ENCODE data around the gene SH2D1A. TPM values are rescaled to one million over a fixed set of nuclear protein-coding genes. Genes with fewer than 3 reads are reported as not detected.
A peak's percentile ranks its signal among the peaks of the same experiment; 100 is the strongest.

Gene SH2D1A
- total and polyA plus RNA-seq, 2 donors from 2014 or later = 2.7 TPM; not detected in 1

DNA sequence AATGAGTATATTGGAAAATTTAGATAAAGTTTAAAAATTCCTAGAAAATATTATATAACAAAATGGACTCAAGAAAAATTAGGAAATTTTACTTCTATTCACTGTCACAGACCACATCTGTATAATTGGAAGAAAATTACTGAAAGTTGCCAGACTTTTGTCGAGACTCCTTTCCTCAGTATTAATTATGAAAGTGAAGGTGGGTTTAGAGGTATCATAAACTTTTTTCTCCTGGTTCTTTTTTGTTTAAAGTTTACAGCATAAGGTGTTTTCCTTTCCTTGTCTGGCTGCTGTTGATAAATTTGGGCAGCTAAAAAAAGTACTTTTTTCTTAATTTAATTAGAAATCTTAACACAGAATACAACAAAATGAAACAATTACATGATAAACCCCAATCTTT, 20.6 kb upstream of the SH2D1A start:
- H3K27me3 ChIP-seq (ENCODE audit: control insufficient read depth, insufficient read depth, low read length) = no peaks in the 10 kb centered on the region
- no peak overlapping the region for H3K27ac ChIP-seq (ENCODE audit: low read depth in 2 of 2, low read length in 2 of 2)
- intact Hi-C loops (cut with DNase I) = no loop called here
- H3K4me1 ChIP-seq (ENCODE audit: control insufficient read depth in 2 of 3, insufficient read depth in 2 of 3, low read depth in 1 of 3, low read length in 3 of 3) = no peaks in the 10 kb centered on the region
- no peaks in the 10 kb centered on the region for H3K36me3 ChIP-seq (ENCODE audit: control insufficient read depth in 2 of 3, insufficient read depth in 3 of 3, low read length in 3 of 3)
- DNase-seq (no peak), FAIRE-seq (peak; percentile 63)
- no peaks in the 10 kb centered on the region for H3K9me3 ChIP-seq (ENCODE audit: control insufficient read depth in 2 of 3, insufficient read depth in 1 of 3, low read length in 3 of 3)
- H3K4me3 ChIP-seq (ENCODE audit: low read length in 3 of 3) = no peak overlapping the region
- H3K9ac ChIP-seq (ENCODE audit: low read length in 3 of 3) = no peak overlapping the region
- no peak for TF ChIP-seq CTCF (IDR thresholded peaks at IDR 0.05; ENCODE audit: borderline replicate concordance, extremely low read depth, insufficient read depth)

GRCh38 chrX:124328765-124329164, 17.6 kb upstream of the SH2D1A start:
- TF ChIP-seq CTCF (IDR thresholded peaks at IDR 0.05; ENCODE audit: borderline replicate concordance, extremely low read depth, insufficient read depth) = no peak
- intact Hi-C loops (cut with DNase I) = no loop called here
- DNase-seq = no peak
- Histone ChIP-seq H3K9me3 (ENCODE audit: control insufficient read depth in 2 of 3, insufficient read depth in 1 of 3, low read length in 3 of 3) (no peaks in the 10 kb centered on the region), H3K9ac (ENCODE audit: low read length in 3 of 3) (no peak overlapping the region), H3K27ac (ENCODE audit: low read depth in 2 of 2, low read length in 2 of 2) (no peak overlapping the region), H3K4me1 (ENCODE audit: control insufficient read depth in 2 of 3, insufficient read depth in 2 of 3, low read depth in 1 of 3, low read length in 3 of 3) (no peaks in the 10 kb centered on the region), H3K36me3 (ENCODE audit: control insufficient read depth in 2 of 3, insufficient read depth in 3 of 3, low read length in 3 of 3) (no peaks in the 10 kb centered on the region), H3K4me3 (ENCODE audit: low read length in 3 of 3) (no peak overlapping the region), H3K27me3 (ENCODE audit: control insufficient read depth, insufficient read depth, low read length) (no peaks in the 10 kb centered on the region)
- FAIRE-seq = no peak

DNA sequence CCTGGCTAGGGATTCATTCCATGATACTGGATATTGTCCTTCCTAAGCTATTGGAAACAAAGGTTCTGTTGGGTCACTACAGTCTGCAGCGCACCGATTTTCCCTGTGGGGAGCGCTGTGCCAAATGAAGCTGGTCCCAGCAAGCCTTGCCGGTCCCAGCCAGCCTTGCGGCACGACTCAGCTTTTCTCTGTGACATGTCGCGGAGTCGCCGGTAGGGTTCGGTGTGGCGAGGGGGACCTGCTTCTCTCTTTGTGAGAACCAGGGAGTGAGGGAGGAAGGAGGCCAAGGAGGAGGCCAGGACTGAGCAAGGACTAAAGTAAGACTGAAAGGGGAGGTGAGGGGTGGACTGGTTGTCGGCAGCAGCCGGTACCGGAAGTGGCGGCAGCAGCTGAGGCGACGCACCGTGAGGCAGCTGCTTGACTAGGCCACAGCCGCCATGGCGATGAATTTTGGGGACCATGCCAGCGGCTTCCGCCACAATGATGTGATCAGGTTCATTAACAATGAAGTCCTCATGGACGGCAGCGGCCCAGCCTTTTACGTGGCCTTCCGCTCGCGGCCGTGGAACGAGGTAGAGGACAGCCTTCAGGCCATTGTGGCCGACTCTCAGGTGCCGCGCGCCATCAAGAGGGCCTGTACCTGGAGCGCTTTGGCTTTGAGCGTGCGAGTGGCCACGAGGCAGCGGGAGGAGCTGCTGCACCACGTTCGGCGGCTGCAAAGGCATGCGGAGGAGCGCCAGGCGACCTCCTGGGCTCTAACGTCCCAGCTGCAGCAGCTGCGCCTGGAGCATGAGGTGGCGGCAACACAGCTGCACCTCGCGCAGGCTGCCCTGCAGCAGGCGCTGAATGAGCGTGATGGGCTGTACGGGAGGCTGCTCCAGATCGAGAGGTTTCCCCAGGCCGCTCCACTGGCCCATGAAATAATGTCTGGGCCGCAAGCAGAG, 13.6 kb upstream of the SH2D1A start, which contains the start of gene TEX13D:
TSS of gene TEX13D (plus strand) at position 180 of the 944 bp plus-strand sequence. CDS start at position 438, 258 bp downstream.
- intact Hi-C loops (cut with DNase I) = no loop called here
- DNase-seq (peak in 1 of 5 donors; percentile 61), FAIRE-seq (no peak)
- H3K4me3 ChIP-seq (ENCODE audit: low read length in 3 of 3) = no peak within 1 kb of the TSS
- H3K27ac ChIP-seq (ENCODE audit: low read depth in 2 of 2, low read length in 2 of 2) = no peak within 1 kb of the TSS
- H3K9ac ChIP-seq (ENCODE audit: low read length in 3 of 3) = no peak within 1 kb of the TSS
- H3K36me3 ChIP-seq (ENCODE audit: control insufficient read depth in 2 of 3, insufficient read depth in 3 of 3, low read length in 3 of 3) = no peaks in the 10 kb centered on the region
- H3K27me3 ChIP-seq (ENCODE audit: control insufficient read depth, insufficient read depth, low read length) = no peaks in the 10 kb centered on the region
- no peak for TF ChIP-seq CTCF (IDR thresholded peaks at IDR 0.05; ENCODE audit: borderline replicate concordance, extremely low read depth, insufficient read depth)
- H3K9me3 ChIP-seq (ENCODE audit: control insufficient read depth in 2 of 3, insufficient read depth in 1 of 3, low read length in 3 of 3) = no peaks in the 10 kb centered on the region
- no peaks in the 10 kb centered on the region for H3K4me1 ChIP-seq (ENCODE audit: control insufficient read depth in 2 of 3, insufficient read depth in 2 of 3, low read depth in 1 of 3, low read length in 3 of 3)

Data from kidney (tissue), 14 donors.